HL-60/S4 treated with phorbol 12-myristate 13-acetate at 8.2 ng/mL for 4 days and 3 days (cell line): ENCODE measurements around the gene SIGLEC12.

Source experiments
- in situ Hi-C: fragments of 300-500 bp; cut with MboI; formaldehyde crosslinking; loops from 2 replicates; pipeline ENCODE4 v1.15.0; 2022; ENCODE audit warnings: low sequenced_read_pairs

The SIGLEC12 gene

GRCh38 chr19:51501594-51502263 lies at the start of gene SIGLEC12:
Gene SIGLEC12 (minus strand): TSS chr19:51501800. CDS start chr19:51501733, 67 bp downstream.
- in situ Hi-C loops: no loop called here

GRCh38 chr19:51550848-51551672 lies 49.5 kb upstream of the SIGLEC12 start:
- in situ Hi-C loops: no loop called here

- in situ Hi-C loops: no loop called here
Observed at GRCh38 chr19:51549533-51550324, 48.1 kb upstream of the SIGLEC12 start.

- in situ Hi-C loops: no loop called here
Observed at GRCh38 chr19:51548891-51549305, 47.3 kb upstream of the SIGLEC12 start.

- in situ Hi-C loops: no loop called here
Observed at GRCh38 chr19:51548213-51548651, 46.6 kb upstream of the SIGLEC12 start.

- in situ Hi-C loops: no loop called here
Observed at GRCh38 chr19:51547397-51548212, 46.0 kb upstream of the SIGLEC12 start.

GRCh38 chr19:51546650-51547396 lies 45.2 kb upstream of the SIGLEC12 start:
- in situ Hi-C loops: no loop called here

- in situ Hi-C loops: no loop called here
Observed at GRCh38 chr19:51546107-51546649, 44.6 kb upstream of the SIGLEC12 start.

- in situ Hi-C loops: no loop called here
Observed at GRCh38 chr19:51544038-51544437, 42.4 kb upstream of the SIGLEC12 start.

- in situ Hi-C loops: no loop called here
Observed at GRCh38 chr19:51542699-51543098, 41.1 kb upstream of the SIGLEC12 start.

GRCh38 chr19:51541458-51542357 lies 40.1 kb upstream of the SIGLEC12 start:
- in situ Hi-C loops: no loop called here

GRCh38 chr19:51539821-51540366 lies 38.3 kb upstream of the SIGLEC12 start:
- in situ Hi-C loops: no loop called here

- in situ Hi-C loops: no loop called here
Observed at GRCh38 chr19:51535535-51535934, 33.9 kb upstream of the SIGLEC12 start.

GRCh38 chr19:51531349-51532315 lies 30.0 kb upstream of the SIGLEC12 start, which contains the start of gene SIGLEC6:
Gene SIGLEC6 (minus strand): TSS chr19:51531670. CDS start chr19:51531648, 22 bp downstream.
- in situ Hi-C loops: no loop called here

- in situ Hi-C loops: no loop called here
Observed at GRCh38 chr19:51530616-51531015, 29.0 kb upstream of the SIGLEC12 start.

- in situ Hi-C loops: no loop called here
Observed at GRCh38 chr19:51529301-51529700, 27.7 kb upstream of the SIGLEC12 start.

GRCh38 chr19:51525651-51526050 lies 24.1 kb upstream of the SIGLEC12 start:
- in situ Hi-C loops: no loop called here
